MCF 10A (cell line): Measurements from ENCODE around the gene AGBL4. TPM values are rescaled to one million over a fixed set of nuclear protein-coding genes. Genes with fewer than 3 reads are reported as not detected.

Experiments
- BruUV-seq: library from RNA; stranded (reverse); fragments of 400-500 nt; replicated peaks from 2 replicates; lab custom pipeline; 2021; lab: Mats Ljungman, UMichigan
- CTCF ChIA-PET: fragments of 300-600 bp; sonication (Branson Sonifier 250); formaldehyde crosslinking; extraction: SDS; loops from one replicate; lab custom pipeline; 2021; ENCODE audit warnings: antibody characterized with exemption, inconsistent platforms; lab: Yijun Ruan, JAX
- POLR2A ChIA-PET: fragments of 300-600, 350-650 bp; sonication (Branson Sonifier 250); formaldehyde crosslinking; extraction: SDS; loops from one replicate; lab custom pipeline; 2020; ENCODE audit warnings: antibody characterized with exemption, inconsistent platforms; lab: Yijun Ruan, JAX
- DNase-seq: peaks from one replicate; pipeline ENCODE4 v3.0.0-alpha.2; 2018; ENCODE audit not compliant: unreplicated experiment
- H3K27ac Mint-ChIP-seq: one replicate; pipeline ENCODE4 v1.8.0; 2022; ENCODE audit warnings: mild to moderate bottlenecking, low read depth, mixed read lengths; ENCODE audit not compliant: unreplicated experiment
- H3K27me3 Mint-ChIP-seq: one replicate; pipeline ENCODE4 v1.8.0; 2022; ENCODE audit warnings: mixed read lengths; ENCODE audit not compliant: insufficient read depth, unreplicated experiment
- H3K36me3 Mint-ChIP-seq: one replicate; pipeline ENCODE4 v1.8.0; 2022; ENCODE audit warnings: mild to moderate bottlenecking, moderate library complexity, mixed read lengths; ENCODE audit not compliant: insufficient read depth, unreplicated experiment
- H3K4me1 Mint-ChIP-seq: one replicate; pipeline ENCODE4 v1.8.0; 2022; ENCODE audit warnings: mixed read lengths; ENCODE audit not compliant: insufficient read depth, unreplicated experiment
- H3K4me3 Mint-ChIP-seq: one replicate; pipeline ENCODE4 v1.8.0; 2022; ENCODE audit warnings: mild to moderate bottlenecking, moderate library complexity, mixed read lengths; ENCODE audit not compliant: unreplicated experiment
- H3K9me3 Mint-ChIP-seq: one replicate; pipeline ENCODE4 v1.8.0; 2022; ENCODE audit warnings: mixed read lengths; ENCODE audit not compliant: unreplicated experiment
- intact Hi-C: fragments of 100-400 bp; cut with micrococcal nuclease; formaldehyde crosslinking; loops from 2 replicates; pipeline ENCODE4 v1.14.1; 2022
- total RNA-seq: library from RNA; stranded (reverse); gene quantifications from 2 replicates; pipeline ENCODE4 v1.2.3, GENCODE V29; 2022
- TF ChIP-seq, protein P1 (sequence below): fragments of 200-600 bp; IDR thresholded peaks from one replicate; pipeline ENCODE4 v1.8.0; 2022; ENCODE audit warnings: antibody characterized with exemption, mild to moderate bottlenecking; ENCODE audit not compliant: unreplicated experiment

Gene AGBL4
- total RNA-seq, 1 experiment from 2014 or later: not detected

DNA sequence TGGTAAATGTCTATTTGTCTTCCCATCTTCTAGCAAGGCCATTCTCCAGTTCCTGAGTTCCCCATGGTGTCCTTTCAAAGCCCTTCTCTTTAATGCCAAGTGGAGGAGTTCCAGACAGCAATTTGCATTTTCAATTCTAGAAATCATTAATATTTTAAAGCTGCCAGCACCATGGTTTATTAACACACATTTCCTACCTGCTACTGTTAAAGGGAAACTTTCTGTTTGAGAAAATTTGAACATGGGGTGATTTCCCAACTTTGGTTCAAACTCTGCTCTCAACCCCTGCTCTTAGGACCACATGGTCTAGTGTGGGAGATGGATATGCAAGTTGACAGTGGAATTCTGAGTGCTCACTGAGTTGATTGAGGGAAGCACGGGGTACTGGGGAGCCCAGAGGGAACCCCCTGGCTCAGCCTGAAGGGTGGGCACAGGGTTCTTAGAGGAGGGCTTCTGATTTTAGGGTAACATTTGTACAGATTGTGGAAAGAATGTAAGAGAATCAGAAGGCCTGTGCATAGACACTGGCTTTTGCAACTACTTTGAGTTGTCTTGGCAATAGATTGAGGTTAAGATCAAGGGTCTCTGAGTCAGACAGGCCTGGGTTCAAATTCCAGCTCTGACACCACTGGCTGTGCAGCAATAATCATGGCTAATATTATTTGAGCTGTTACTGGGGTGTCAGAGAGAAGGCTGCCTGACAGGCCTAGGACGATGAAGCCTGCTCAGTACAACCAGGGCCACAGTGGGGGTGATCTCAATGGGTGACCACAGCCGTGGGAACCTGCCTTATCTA is 1344.8 kb downstream of the AGBL4 start:
- no peak overlapping the region for H3K27ac Mint-ChIP-seq
- intact Hi-C loops: loop anchor here (5.0 to 10.0 kb wide), 2 partner anchors 188 to 1666 kb away; no protein-coding TSS in a partner anchor
- no TSS peak for BruUV-seq
- H3K36me3 Mint-ChIP-seq: peaks cover 7% of the 10 kb centered on the region
- ChIA-PET POLR2A (no interaction called here), CTCF (interaction anchor here (0.8 to 11.6 kb wide), 17 partner anchors 10 to 1734 kb away, joined by 3 to 159 read pairs (median 11); no protein-coding TSS in a partner anchor)
- no peak overlapping the region for H3K4me3 Mint-ChIP-seq
- no peak for DNase-seq
- no peaks in the 10 kb centered on the region for H3K27me3 Mint-ChIP-seq
- H3K4me1 Mint-ChIP-seq: peaks cover 20% of the 10 kb centered on the region
- TF ChIP-seq, protein P1, sequence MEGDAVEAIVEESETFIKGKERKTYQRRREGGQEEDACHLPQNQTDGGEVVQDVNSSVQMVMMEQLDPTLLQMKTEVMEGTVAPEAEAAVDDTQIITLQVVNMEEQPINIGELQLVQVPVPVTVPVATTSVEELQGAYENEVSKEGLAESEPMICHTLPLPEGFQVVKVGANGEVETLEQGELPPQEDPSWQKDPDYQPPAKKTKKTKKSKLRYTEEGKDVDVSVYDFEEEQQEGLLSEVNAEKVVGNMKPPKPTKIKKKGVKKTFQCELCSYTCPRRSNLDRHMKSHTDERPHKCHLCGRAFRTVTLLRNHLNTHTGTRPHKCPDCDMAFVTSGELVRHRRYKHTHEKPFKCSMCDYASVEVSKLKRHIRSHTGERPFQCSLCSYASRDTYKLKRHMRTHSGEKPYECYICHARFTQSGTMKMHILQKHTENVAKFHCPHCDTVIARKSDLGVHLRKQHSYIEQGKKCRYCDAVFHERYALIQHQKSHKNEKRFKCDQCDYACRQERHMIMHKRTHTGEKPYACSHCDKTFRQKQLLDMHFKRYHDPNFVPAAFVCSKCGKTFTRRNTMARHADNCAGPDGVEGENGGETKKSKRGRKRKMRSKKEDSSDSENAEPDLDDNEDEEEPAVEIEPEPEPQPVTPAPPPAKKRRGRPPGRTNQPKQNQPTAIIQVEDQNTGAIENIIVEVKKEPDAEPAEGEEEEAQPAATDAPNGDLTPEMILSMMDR: no peak
- H3K9me3 Mint-ChIP-seq: no peaks in the 10 kb centered on the region

DNA sequence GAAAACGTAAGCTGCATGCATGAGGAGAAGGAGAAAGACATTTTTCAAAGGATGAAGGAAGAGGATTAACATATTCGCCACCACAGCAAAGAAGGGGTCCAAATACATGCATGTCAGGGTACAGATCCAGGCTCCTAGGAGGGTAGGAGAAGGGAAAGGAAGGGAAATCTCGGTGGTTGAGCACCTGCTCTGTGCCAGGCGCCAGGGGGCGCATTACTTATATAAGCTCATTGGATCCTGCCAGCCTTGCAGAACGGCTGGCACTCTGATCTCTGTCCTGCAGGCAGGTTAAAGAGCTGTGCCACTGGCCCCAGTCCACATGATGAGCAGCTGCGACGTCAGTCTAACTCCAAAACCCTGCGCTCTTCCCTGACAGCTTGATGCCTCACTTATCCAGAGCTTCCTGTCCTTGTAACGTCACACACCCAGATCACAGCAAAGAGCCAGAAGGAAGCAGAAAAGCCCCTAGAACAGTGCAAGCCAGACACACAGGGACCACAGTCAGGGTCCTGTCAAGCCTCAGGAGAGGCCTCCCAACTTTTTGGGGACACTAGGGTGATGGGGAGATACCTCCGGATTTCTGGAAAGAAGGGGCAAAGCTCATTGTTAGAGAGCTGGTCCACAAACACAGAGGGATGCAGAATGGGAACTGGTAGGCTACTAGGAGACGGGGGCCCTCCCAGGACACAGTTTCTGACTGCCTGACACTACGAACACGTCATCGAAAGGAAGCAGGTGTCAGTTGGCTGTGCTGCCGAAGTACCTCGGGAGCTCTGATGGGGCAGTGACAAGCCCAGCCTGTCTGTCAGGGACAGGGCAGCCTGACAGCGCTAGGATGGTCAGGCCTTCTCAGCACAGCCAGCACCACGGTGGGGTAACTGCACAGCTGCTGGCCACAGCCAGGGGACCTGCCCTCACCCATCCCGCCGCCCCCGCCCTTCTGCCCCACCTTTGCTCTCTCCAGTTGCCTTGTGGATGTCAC is 1346.2 kb downstream of the AGBL4 start:
- H3K27ac Mint-ChIP-seq: no peak overlapping the region
- peaks cover 7% of the 10 kb centered on the region for H3K36me3 Mint-ChIP-seq
- H3K9me3 Mint-ChIP-seq: no peaks in the 10 kb centered on the region
- DNase-seq: peak; percentile 76
- intact Hi-C loops: loop anchor here (1.0 to 10.0 kb wide), 4 partner anchors 140 to 1667 kb away; no protein-coding TSS in a partner anchor
- no peak overlapping the region for H3K4me3 Mint-ChIP-seq
- TF ChIP-seq, protein P1: peak; percentile 65
- no peaks in the 10 kb centered on the region for H3K27me3 Mint-ChIP-seq
- BruUV-seq: no TSS peak
- ChIA-PET POLR2A (interaction anchor here (0.6 to 1.2 kb wide), 2 partner anchors 141 to 238 kb away, joined by 3 read pairs; no protein-coding TSS in a partner anchor), CTCF (interaction anchor here (0.5 to 11.6 kb wide), 72 partner anchors 8 to 1938 kb away, joined by 3 to 159 read pairs (median 4); no protein-coding TSS in a partner anchor)
- peaks cover 20% of the 10 kb centered on the region for H3K4me1 Mint-ChIP-seq

DNA sequence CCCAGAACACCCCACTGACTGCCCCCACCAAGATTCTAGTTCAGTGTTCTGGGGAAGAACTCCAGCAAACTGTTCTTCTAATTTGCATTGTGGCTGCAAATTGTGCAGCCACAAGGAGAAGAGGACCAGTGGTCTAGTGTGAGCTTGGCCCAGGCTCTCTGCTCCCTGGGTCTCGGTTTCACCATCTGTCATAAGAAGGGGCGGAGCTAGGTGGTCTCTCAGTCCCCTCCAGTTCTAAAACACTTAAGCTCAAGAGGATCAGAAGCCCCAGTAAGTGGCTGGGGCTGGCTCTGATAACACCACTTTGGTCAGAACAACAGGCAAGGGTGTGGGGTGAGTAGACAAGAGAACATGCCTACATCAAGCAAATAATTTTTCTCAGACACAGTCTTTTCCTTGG is 1346.9 kb downstream of the AGBL4 start:
- H3K9me3 Mint-ChIP-seq: no peaks in the 10 kb centered on the region
- BruUV-seq: no TSS peak
- POLR2A ChIA-PET: interaction anchor here (1.2 kb wide), 1 partner anchor 239 kb away, joined by 3 read pairs; no protein-coding TSS in a partner anchor
- DNase-seq: no peak
- CTCF ChIA-PET: interaction anchor here (0.6 to 11.6 kb wide), 53 partner anchors 8 to 1875 kb away, joined by 3 to 159 read pairs (median 6); no protein-coding TSS in a partner anchor
- no peaks in the 10 kb centered on the region for H3K27me3 Mint-ChIP-seq
- no peak overlapping the region for H3K4me3 Mint-ChIP-seq
- H3K4me1 Mint-ChIP-seq: peaks cover 20% of the 10 kb centered on the region
- peaks cover 7% of the 10 kb centered on the region for H3K36me3 Mint-ChIP-seq
- intact Hi-C loops: loop anchor here (1.0 to 10.0 kb wide), 4 partner anchors 140 to 1668 kb away; no protein-coding TSS in a partner anchor
- TF ChIP-seq, protein P1: no peak
- no peak overlapping the region for H3K27ac Mint-ChIP-seq
